HCT116 (cell line): Measurements from ENCODE around the gene ANKRD7. TPM values are rescaled to one million over a fixed set of nuclear protein-coding genes. Genes with fewer than 3 reads are reported as not detected.

ENCODE experiments used
- ATAC-seq: fragments of 200-7000 bp; cut with Tn5 transposase; 2 replicates; pipeline ENCODE4 v1.9.1; 2020; ENCODE audit warnings: mild to moderate bottlenecking, moderate library complexity
- BruUV-seq: library from RNA; stranded (reverse); fragments of 400-500 nt; replicated peaks from 2 replicates; lab custom pipeline; 2021; lab: Mats Ljungman, UMichigan
- CTCF ChIA-PET: fragments of 300-600 bp; sonication (Branson Sonifier 250); formaldehyde crosslinking; loops from one replicate; lab custom pipeline; 2021; ENCODE audit warnings: antibody characterized with exemption; lab: Charles Lee
- POLR2A ChIA-PET: fragments of 300-600, 350-600 bp; sonication (Branson Sonifier 250); formaldehyde crosslinking; loops from one replicate; lab custom pipeline; 2021; ENCODE audit warnings: antibody characterized with exemption; lab: Charles Lee
- RAD21 ChIA-PET, 2 experiments: fragments of 300-600 bp; sonication (Branson Sonifier 250); formaldehyde crosslinking; loops; one replicate each; lab custom pipeline; 2023; ENCODE audit warnings: low total read pairs in 2 of 2; ENCODE audit not compliant: uncharacterized antibody in 2 of 2, unreplicated experiment in 2 of 2, low non-redundant PET in 1 of 2; lab: Charles Lee
- DNase-seq: peaks from one replicate; pipeline ENCODE4 v3.0.0-alpha.2; 2010; ENCODE audit warnings: low read depth, low spot score
- H2AFZ ChIP-seq: fragments of 200-600 bp; shearing (Covaris generic), sonication (generic); 2 replicates; pipeline ENCODE4 v1.6.1; 2017; ENCODE audit warnings: low read depth, mixed run types, mixed read lengths, antibody characterized with exemption, low read length; ENCODE audit not compliant: poor library complexity, severe bottlenecking
- H3K27ac ChIP-seq: 2 replicates; pipeline ENCODE4 v1.5.1; 2012; ENCODE audit warnings: low read depth, low read length
- H3K27me3 ChIP-seq: fragments of 200-600 bp; sonication (generic); 2 replicates; pipeline ENCODE4 v1.6.1; 2016; ENCODE audit warnings: mixed run types, low read length, mixed read lengths; ENCODE audit not compliant: insufficient read depth
- H3K36me3 ChIP-seq, 2 experiments: fragments of 200-500 bp in 1 of 2; fragments of 200-600 bp in 1 of 2; sonication (Bioruptor generic) in 1 of 2; sonication (generic) in 1 of 2; 2 replicates each; pipeline versions ENCODE4 v1.5.1 to v1.6.1; 2014 to 2016; ENCODE audit warnings: low read length in 2 of 2, inconsistent platforms in 1 of 2, mixed read lengths in 1 of 2, mixed run types in 1 of 2; ENCODE audit not compliant: insufficient read depth in 2 of 2, control insufficient read depth in 1 of 2
- H3K4me1 ChIP-seq, 2 experiments: fragments of 200-600 bp in 1 of 2; sonication (generic) in 1 of 2; 2 replicates each; pipeline versions ENCODE4 v1.5.1 to v1.6.1; 2012 to 2017; ENCODE audit warnings: low read length in 2 of 2, inconsistent platforms in 1 of 2, mild to moderate bottlenecking in 1 of 2, mixed read lengths in 1 of 2, mixed run types in 1 of 2, moderate library complexity in 1 of 2; ENCODE audit not compliant: insufficient read depth in 2 of 2, control insufficient read depth in 1 of 2
- H3K4me2 ChIP-seq: fragments of 200-600 bp; sonication (generic); 2 replicates; pipeline ENCODE4 v1.6.1; 2017; ENCODE audit warnings: mixed run types, low read length, mixed read lengths
- H3K4me3 ChIP-seq, 2 experiments: fragments of 200-600 bp in 1 of 2; sonication (generic) in 1 of 2; replicated peaks in 1 of 2; 2 replicates each; pipeline ENCODE4 v1.5.1; 2011 to 2016; ENCODE audit warnings: low read length in 2 of 2, control low read depth in 1 of 2, low read depth in 1 of 2, mild to moderate bottlenecking in 1 of 2, mixed read lengths in 1 of 2, mixed run types in 1 of 2
- H3K79me2 ChIP-seq: fragments of 200-600 bp; sonication (generic); 2 replicates; pipeline ENCODE4 v1.6.1; 2017; ENCODE audit warnings: mild to moderate bottlenecking, mixed run types, low read length, moderate library complexity, mixed read lengths; ENCODE audit not compliant: insufficient read depth
- H3K9ac ChIP-seq: fragments of 200-600 bp; sonication (generic); 2 replicates; pipeline ENCODE4 v1.6.1; 2016; ENCODE audit warnings: low read length, mixed read lengths
- H3K9me2 ChIP-seq: fragments of 200-600 bp; sonication (generic), shearing (Covaris generic); 2 replicates; pipeline ENCODE4 v1.6.1; 2017; ENCODE audit warnings: mixed run types, mild to moderate bottlenecking, moderate library complexity; ENCODE audit not compliant: insufficient read depth
- H3K9me3 ChIP-seq, 2 experiments: fragments of 200-500 bp in 1 of 2; fragments of 200-600 bp in 1 of 2; sonication (Bioruptor generic) in 1 of 2; sonication (generic) in 1 of 2; 2 replicates each; pipeline ENCODE4 v1.6.1; 2014 to 2017; ENCODE audit warnings: low read length in 2 of 2, mixed read lengths in 2 of 2, inconsistent platforms in 1 of 2, low read depth in 1 of 2, mild to moderate bottlenecking in 1 of 2, mixed run types in 1 of 2, moderate library complexity in 1 of 2; ENCODE audit not compliant: control insufficient read depth in 1 of 2, insufficient read depth in 1 of 2
- H4K20me1 ChIP-seq: fragments of 200-600 bp; sonication (generic), shearing (Covaris generic); 2 replicates; pipeline ENCODE4 v1.6.1; 2017; ENCODE audit warnings: mixed run types, mild to moderate bottlenecking, moderate library complexity; ENCODE audit not compliant: insufficient read depth
- CBX3 ChIP-seq: IDR thresholded peaks from 2 replicates; pipeline ENCODE4 v1.6.1; 2012; ENCODE audit warnings: low read depth
- CEBPB ChIP-seq: IDR thresholded peaks from 2 replicates; pipeline ENCODE4 v1.6.1; 2012; ENCODE audit warnings: low read depth
- EGR1 ChIP-seq: IDR thresholded peaks from 2 replicates; pipeline ENCODE4 v1.6.1; 2012; ENCODE audit warnings: low read depth
- ELF1 ChIP-seq: IDR thresholded peaks from 2 replicates; pipeline ENCODE4 v1.6.1; 2012; ENCODE audit warnings: low read depth, borderline replicate concordance
- EZH2 ChIP-seq: fragments of 200-600 bp; sonication (generic); IDR thresholded peaks from 2 replicates; pipeline ENCODE4 v1.6.1; 2017; ENCODE audit warnings: antibody characterized with exemption, mixed run types
- EZH2phosphoT487 ChIP-seq: fragments of 200-600 bp; IDR thresholded peaks from 2 replicates; pipeline ENCODE4 v1.6.1; 2018; ENCODE audit warnings: antibody characterized with exemption, borderline replicate concordance
- FOSL1 ChIP-seq: IDR thresholded peaks from 2 replicates; pipeline ENCODE4 v1.6.1; 2012; ENCODE audit warnings: low read depth
- POLR2A ChIP-seq: IDR thresholded peaks from 2 replicates; pipeline ENCODE4 v1.7.0; 2011; ENCODE audit warnings: borderline replicate concordance; ENCODE audit not compliant: insufficient read depth, insufficient read length; ENCODE audit errors: extremely low read depth
- POLR2AphosphoS5 ChIP-seq: IDR thresholded peaks from 2 replicates; pipeline ENCODE4 v1.6.1; 2011; ENCODE audit warnings: mild to moderate bottlenecking, low read depth, low read length, moderate library complexity
- RAD21 ChIP-seq: IDR thresholded peaks from 2 replicates; pipeline ENCODE4 v1.6.1; 2012; ENCODE audit warnings: low read depth, mild to moderate bottlenecking
- REST ChIP-seq: IDR thresholded peaks from 2 replicates; pipeline ENCODE4 v1.6.1; 2012; ENCODE audit warnings: low read depth
- SIN3A ChIP-seq: IDR thresholded peaks from 2 replicates; pipeline ENCODE4 v1.6.1; 2012; ENCODE audit warnings: low read depth
- SP1 ChIP-seq: IDR thresholded peaks from 2 replicates; pipeline ENCODE4 v1.6.1; 2012; ENCODE audit warnings: low read depth
- SRF ChIP-seq: IDR thresholded peaks from 2 replicates; pipeline ENCODE4 v1.6.1; 2012; ENCODE audit warnings: low read depth
- TCF7L2 ChIP-seq: IDR thresholded peaks from 2 replicates; pipeline ENCODE4 v1.7.0; 2011; ENCODE audit warnings: borderline replicate concordance, inconsistent platforms; ENCODE audit not compliant: insufficient read depth, insufficient read length; ENCODE audit errors: extremely low read depth
- YY1 ChIP-seq: IDR thresholded peaks from 2 replicates; pipeline ENCODE4 v1.6.1; 2011; ENCODE audit warnings: low read length, low read depth, moderate library complexity, mild to moderate bottlenecking; ENCODE audit not compliant: insufficient replicate concordance; ENCODE audit errors: extremely low read depth
- ZBTB33 ChIP-seq: IDR thresholded peaks from 2 replicates; pipeline ENCODE4 v1.6.1; 2011; ENCODE audit warnings: mild to moderate bottlenecking, low read length, moderate library complexity; ENCODE audit not compliant: insufficient replicate concordance; ENCODE audit errors: extremely low read depth
- ZFX ChIP-seq: fragments of 450-650 bp; IDR thresholded peaks from 2 replicates; pipeline ENCODE4 v1.6.1; 2017
- ZNF274 ChIP-seq: fragments of 200-500 bp; sonication (Bioruptor generic); IDR thresholded peaks from 2 replicates; pipeline ENCODE4 v1.6.1; 2014; ENCODE audit warnings: mild to moderate bottlenecking, low read depth, low read length, inconsistent platforms
- intact Hi-C: fragments of 100-400 bp; cut with micrococcal nuclease; formaldehyde crosslinking; loops from 2 replicates; pipeline ENCODE4 v1.10.0; 2022
- total RNA-seq: library from RNA; stranded (reverse); gene quantifications from one replicate; pipeline ENCODE4 v1.2.1, GENCODE V29; 2021; ENCODE audit not compliant: unreplicated experiment
- TF ChIP-seq, protein P1 (sequence below): IDR thresholded peaks from 2 replicates; pipeline ENCODE4 v1.6.1; 2012
- TF ChIP-seq, protein P2 (sequence below): IDR thresholded peaks from 2 replicates; pipeline ENCODE4 v1.6.1; 2012

The ANKRD7 gene
- total RNA-seq, 1 experiment from 2014 or later, result not detected

- TF ChIP-seq RAD21, result no peak
- TF ChIP-seq EZH2, result no peak
- no peak for TF ChIP-seq REST
- no peak for TF ChIP-seq SP1
- TF ChIP-seq CBX3, result no peak
Observed at GRCh38 chr7:118186501-118186900, 38.0 kb upstream of the ANKRD7 start (continued).

- BruUV-seq, result no TSS peak
- Histone ChIP-seq H3K4me1 (no peaks in the 10 kb centered on the region), H3K36me3 (peaks cover 6 to 13% of the 10 kb centered on the region in 2 experiments), H3K9me2 (no peaks in the 10 kb centered on the region), H4K20me1 (no peaks in the 10 kb centered on the region; the same call in 1 of the 2 replicates), H3K79me2 (peaks cover 9% of the 10 kb centered on the region; the same call in 1 of the 2 replicates), H3K9ac (no peak overlapping the region), H3K9me3 (no peaks in the 10 kb centered on the region), H3K27ac (no peak overlapping the region), H3K4me2 (no peak overlapping the region), H3K4me3 (no peak overlapping the region), H2AFZ (no peak overlapping the region), H3K27me3 (no peaks in the 10 kb centered on the region)
- no peak for DNase-seq
- ChIA-PET RAD21 (no interaction called here), POLR2A (no interaction called here), CTCF (no interaction called here)
- intact Hi-C loops, result no loop called here
- no peak for ATAC-seq
- TF ChIP-seq FOSL1 (no peak), CEBPB (no peak), ZNF274 (no peak), SP1 (no peak), ZBTB33 (no peak), EZH2phosphoT487 (no peak), EZH2 (no peak), YY1 (no peak), EGR1 (no peak), POLR2A (no peak), CBX3 (no peak), SIN3A (no peak), ELF1 (no peak), SRF (no peak), POLR2AphosphoS5 (no peak), ZFX (no peak), TCF7L2 (no peak)
- TF ChIP-seq, protein P1, sequence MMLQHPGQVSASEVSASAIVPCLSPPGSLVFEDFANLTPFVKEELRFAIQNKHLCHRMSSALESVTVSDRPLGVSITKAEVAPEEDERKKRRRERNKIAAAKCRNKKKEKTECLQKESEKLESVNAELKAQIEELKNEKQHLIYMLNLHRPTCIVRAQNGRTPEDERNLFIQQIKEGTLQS, result no peak
- TF ChIP-seq, protein P2, sequence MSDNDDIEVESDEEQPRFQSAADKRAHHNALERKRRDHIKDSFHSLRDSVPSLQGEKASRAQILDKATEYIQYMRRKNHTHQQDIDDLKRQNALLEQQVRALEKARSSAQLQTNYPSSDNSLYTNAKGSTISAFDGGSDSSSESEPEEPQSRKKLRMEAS, result no peak
Observed at GRCh38 chr7:118194571-118194970, 29.9 kb upstream of the ANKRD7 start.
